HepG2 (cell line): Measurements from ENCODE around the gene ECM1. TPM values are rescaled to one million over a fixed set of nuclear protein-coding genes. Genes with fewer than 3 reads are reported as not detected.

ENCODE experiments used
- BCL6 ChIP-seq: IDR thresholded peaks from 2 replicates; pipeline ENCODE4 v1.6.1; 2016; ENCODE audit warnings: missing genetic modification reagents, missing compliant biosample characterization
- BRD4 ChIP-seq: sonication (generic); formaldehyde crosslinking; IDR thresholded peaks from 2 replicates; pipeline ENCODE4 v1.4.0; 2020; ENCODE audit warnings: missing genetic modification reagents
- CBX1 ChIP-seq: IDR thresholded peaks from one replicate; pipeline ENCODE4 v1.6.1; 2016; ENCODE audit warnings: antibody characterized with exemption, low read depth
- ETV6 ChIP-seq: sonication (generic); formaldehyde crosslinking; conservative IDR thresholded peaks from 2 replicates; pipeline ENCODE4 v1.4.0; 2020; ENCODE audit warnings: missing genetic modification reagents
- MEIS2 ChIP-seq: sonication (generic); formaldehyde crosslinking; IDR thresholded peaks from 2 replicates; pipeline ENCODE4 v1.9.0; 2021; ENCODE audit warnings: mild to moderate bottlenecking, missing genetic modification reagents
- MTA1 ChIP-seq: sonication (generic); formaldehyde crosslinking; IDR thresholded peaks from 2 replicates; pipeline ENCODE4 v1.4.0; 2020; ENCODE audit warnings: missing genetic modification reagents, mild to moderate bottlenecking, borderline replicate concordance
- RXRA ChIP-seq: sonication (generic); formaldehyde crosslinking; IDR thresholded peaks from 2 replicates; pipeline ENCODE4 v1.5.1; 2020; ENCODE audit warnings: missing genetic modification reagents
- ZFP62 ChIP-seq: sonication (generic); formaldehyde crosslinking; IDR thresholded peaks from 2 replicates; pipeline ENCODE4 v1.4.0; 2020; ENCODE audit warnings: missing genetic modification reagents
- ZNF383 ChIP-seq: sonication (generic); formaldehyde crosslinking; IDR thresholded peaks from 2 replicates; pipeline ENCODE4 v1.4.0; 2020; ENCODE audit warnings: missing genetic modification reagents, mild to moderate bottlenecking, borderline replicate concordance
- ZNF557 ChIP-seq: sonication (generic); formaldehyde crosslinking; IDR thresholded peaks from 2 replicates; pipeline ENCODE4 v1.4.0; 2020; ENCODE audit warnings: missing genetic modification reagents
- polyA plus RNA-seq, 8 experiments: library from polyadenylated mRNA; depleted of rRNA in 3 of 8; stranded (reverse) in 7 of 8; unstranded in 1 of 8; fragments of >200 nt; fragmentation: Illumina TruSeq in 4 of 8; extraction: Trizol in 4 of 8; gene quantifications; 2 replicates each; pipeline versions ENCODE4 v1.2.1 to v1.2.3, GENCODE V29; 2011 to 2016; ENCODE audit warnings: low read depth in 4 of 8, missing spikeins in 1 of 8, mixed read lengths in 1 of 8; ENCODE audit not compliant: insufficient read depth in 1 of 8
- total RNA-seq, 5 experiments: library from RNA; depleted of rRNA; stranded (reverse); fragments of >200 nt; fragmentation: Illumina TruSeq; extraction: Trizol; gene quantifications; 2 replicates each; pipeline ENCODE4 v1.2.3, GENCODE V29; 2016; ENCODE audit warnings: low read depth in 1 of 5
- TF ChIP-seq, protein P1 (sequence below): sonication (generic); formaldehyde crosslinking; IDR thresholded peaks from 2 replicates; pipeline ENCODE4 v1.4.0; 2020; ENCODE audit warnings: missing genetic modification reagents
- TF ChIP-seq, protein P2 (sequence below): sonication (generic); formaldehyde crosslinking; IDR thresholded peaks from 2 replicates; pipeline ENCODE4 v1.8.1; 2023; ENCODE audit warnings: missing genetic modification reagents, mild to moderate bottlenecking, borderline replicate concordance
- TF ChIP-seq, protein P3 (sequence below): sonication (generic); formaldehyde crosslinking; IDR thresholded peaks from 2 replicates; pipeline ENCODE4 v1.4.0; 2020; ENCODE audit warnings: low read depth, mild to moderate bottlenecking, missing genetic modification reagents
- TF ChIP-seq, protein P4 (sequence below): sonication (generic); formaldehyde crosslinking; IDR thresholded peaks from 2 replicates; pipeline ENCODE4 v1.4.0; 2020; ENCODE audit warnings: mild to moderate bottlenecking, missing genetic modification reagents

ECM1 gene
- total and polyA plus RNA-seq, 2 of the 13 experiments (the other 11 are each of a cell fraction or from before 2014, with no cell fraction given), result 0.42 to 1.0 TPM

DNA sequence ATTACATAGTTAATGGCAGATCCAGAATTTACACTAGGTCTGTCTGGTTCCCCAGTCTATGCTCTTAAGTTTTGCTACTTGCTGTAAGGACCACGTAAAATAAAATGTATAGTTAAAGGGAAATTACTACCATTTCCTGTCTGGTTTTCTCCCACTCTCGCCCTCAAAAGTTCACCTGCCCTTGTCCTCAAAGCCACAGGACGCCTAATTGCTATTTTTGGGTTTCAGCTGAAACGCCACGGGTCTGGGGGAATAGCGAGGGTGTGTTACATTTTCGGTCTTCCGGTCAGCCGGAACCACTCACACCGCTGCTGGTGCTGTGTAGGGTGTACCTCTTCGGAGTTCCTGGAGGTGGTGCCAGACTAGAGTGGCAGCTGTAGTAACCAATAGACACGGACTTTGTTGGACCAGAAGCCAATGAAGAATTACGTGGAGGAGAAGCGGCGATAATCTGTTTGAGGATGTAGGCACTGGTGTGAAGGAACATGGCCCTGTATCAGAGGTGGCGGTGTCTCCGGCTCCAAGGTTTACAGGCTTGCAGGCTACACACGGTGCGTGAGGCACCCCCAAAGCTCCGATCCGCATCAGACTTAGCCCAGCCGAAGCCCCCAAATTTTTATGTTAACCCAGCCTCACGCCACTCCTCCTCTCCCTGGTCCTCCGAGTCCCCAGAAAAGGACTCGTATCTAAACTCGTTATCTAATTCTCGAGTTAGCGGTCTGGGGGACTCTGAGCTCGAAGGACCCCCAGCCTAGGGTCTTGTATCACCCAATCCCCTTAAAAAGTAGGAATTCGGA lies 20.7 kb upstream of the ECM1 start, which contains the start of gene TARS2 (continued):
- TF ChIP-seq, protein P1, sequence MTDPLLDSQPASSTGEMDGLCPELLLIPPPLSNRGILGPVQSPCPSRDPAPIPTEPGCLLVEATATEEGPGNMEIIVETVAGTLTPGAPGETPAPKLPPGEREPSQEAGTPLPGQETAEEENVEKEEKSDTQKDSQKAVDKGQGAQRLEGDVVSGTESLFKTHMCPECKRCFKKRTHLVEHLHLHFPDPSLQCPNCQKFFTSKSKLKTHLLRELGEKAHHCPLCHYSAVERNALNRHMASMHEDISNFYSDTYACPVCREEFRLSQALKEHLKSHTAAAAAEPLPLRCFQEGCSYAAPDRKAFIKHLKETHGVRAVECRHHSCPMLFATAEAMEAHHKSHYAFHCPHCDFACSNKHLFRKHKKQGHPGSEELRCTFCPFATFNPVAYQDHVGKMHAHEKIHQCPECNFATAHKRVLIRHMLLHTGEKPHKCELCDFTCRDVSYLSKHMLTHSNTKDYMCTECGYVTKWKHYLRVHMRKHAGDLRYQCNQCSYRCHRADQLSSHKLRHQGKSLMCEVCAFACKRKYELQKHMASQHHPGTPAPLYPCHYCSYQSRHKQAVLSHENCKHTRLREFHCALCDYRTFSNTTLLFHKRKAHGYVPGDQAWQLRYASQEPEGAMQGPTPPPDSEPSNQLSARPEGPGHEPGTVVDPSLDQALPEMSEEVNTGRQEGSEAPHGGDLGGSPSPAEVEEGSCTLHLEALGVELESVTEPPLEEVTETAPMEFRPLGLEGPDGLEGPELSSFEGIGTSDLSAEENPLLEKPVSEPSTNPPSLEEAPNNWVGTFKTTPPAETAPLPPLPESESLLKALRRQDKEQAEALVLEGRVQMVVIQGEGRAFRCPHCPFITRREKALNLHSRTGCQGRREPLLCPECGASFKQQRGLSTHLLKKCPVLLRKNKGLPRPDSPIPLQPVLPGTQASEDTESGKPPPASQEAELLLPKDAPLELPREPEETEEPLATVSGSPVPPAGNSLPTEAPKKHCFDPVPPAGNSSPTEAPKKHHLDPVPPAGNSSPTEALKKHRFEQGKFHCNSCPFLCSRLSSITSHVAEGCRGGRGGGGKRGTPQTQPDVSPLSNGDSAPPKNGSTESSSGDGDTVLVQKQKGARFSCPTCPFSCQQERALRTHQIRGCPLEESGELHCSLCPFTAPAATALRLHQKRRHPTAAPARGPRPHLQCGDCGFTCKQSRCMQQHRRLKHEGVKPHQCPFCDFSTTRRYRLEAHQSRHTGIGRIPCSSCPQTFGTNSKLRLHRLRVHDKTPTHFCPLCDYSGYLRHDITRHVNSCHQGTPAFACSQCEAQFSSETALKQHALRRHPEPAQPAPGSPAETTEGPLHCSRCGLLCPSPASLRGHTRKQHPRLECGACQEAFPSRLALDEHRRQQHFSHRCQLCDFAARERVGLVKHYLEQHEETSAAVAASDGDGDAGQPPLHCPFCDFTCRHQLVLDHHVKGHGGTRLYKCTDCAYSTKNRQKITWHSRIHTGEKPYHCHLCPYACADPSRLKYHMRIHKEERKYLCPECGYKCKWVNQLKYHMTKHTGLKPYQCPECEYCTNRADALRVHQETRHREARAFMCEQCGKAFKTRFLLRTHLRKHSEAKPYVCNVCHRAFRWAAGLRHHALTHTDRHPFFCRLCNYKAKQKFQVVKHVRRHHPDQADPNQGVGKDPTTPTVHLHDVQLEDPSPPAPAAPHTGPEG (CRISPR knock-in tag), result 0 out of 2 replicates have a peak, but pooled peaks have one; percentile 39
- TF ChIP-seq CBX1 (peak; percentile 48), BRD4 (CRISPR knock-in tag) (peak; percentile 96), RXRA (peak; percentile 62), ETV6 (CRISPR knock-in tag) (0 out of 2 replicates have a peak, but pooled peaks have one; percentile 39), ZNF383 (no peak), MTA1 (CRISPR knock-in tag) (0 out of 2 replicates have a peak, but pooled peaks have one; percentile 31), ZFP62 (CRISPR knock-in tag) (no peak), MEIS2 (CRISPR knock-in tag) (peak; percentile 38; the same call in 1 of the 2 replicates), ZNF557 (CRISPR knock-in tag) (0 out of 2 replicates have a peak, but pooled peaks have one; percentile 72), BCL6 (CRISPR knock-in tag) (peak; percentile 65; the same call in 1 of the 2 replicates)
- TF ChIP-seq, protein P2, sequence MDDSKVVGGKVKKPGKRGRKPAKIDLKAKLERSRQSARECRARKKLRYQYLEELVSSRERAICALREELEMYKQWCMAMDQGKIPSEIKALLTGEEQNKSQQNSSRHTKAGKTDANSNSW (CRISPR knock-in tag), result no peak
- TF ChIP-seq, protein P3, sequence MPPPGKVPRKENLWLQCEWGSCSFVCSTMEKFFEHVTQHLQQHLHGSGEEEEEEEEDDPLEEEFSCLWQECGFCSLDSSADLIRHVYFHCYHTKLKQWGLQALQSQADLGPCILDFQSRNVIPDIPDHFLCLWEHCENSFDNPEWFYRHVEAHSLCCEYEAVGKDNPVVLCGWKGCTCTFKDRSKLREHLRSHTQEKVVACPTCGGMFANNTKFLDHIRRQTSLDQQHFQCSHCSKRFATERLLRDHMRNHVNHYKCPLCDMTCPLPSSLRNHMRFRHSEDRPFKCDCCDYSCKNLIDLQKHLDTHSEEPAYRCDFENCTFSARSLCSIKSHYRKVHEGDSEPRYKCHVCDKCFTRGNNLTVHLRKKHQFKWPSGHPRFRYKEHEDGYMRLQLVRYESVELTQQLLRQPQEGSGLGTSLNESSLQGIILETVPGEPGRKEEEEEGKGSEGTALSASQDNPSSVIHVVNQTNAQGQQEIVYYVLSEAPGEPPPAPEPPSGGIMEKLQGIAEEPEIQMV (CRISPR knock-in tag), result no peak
- TF ChIP-seq, protein P4, sequence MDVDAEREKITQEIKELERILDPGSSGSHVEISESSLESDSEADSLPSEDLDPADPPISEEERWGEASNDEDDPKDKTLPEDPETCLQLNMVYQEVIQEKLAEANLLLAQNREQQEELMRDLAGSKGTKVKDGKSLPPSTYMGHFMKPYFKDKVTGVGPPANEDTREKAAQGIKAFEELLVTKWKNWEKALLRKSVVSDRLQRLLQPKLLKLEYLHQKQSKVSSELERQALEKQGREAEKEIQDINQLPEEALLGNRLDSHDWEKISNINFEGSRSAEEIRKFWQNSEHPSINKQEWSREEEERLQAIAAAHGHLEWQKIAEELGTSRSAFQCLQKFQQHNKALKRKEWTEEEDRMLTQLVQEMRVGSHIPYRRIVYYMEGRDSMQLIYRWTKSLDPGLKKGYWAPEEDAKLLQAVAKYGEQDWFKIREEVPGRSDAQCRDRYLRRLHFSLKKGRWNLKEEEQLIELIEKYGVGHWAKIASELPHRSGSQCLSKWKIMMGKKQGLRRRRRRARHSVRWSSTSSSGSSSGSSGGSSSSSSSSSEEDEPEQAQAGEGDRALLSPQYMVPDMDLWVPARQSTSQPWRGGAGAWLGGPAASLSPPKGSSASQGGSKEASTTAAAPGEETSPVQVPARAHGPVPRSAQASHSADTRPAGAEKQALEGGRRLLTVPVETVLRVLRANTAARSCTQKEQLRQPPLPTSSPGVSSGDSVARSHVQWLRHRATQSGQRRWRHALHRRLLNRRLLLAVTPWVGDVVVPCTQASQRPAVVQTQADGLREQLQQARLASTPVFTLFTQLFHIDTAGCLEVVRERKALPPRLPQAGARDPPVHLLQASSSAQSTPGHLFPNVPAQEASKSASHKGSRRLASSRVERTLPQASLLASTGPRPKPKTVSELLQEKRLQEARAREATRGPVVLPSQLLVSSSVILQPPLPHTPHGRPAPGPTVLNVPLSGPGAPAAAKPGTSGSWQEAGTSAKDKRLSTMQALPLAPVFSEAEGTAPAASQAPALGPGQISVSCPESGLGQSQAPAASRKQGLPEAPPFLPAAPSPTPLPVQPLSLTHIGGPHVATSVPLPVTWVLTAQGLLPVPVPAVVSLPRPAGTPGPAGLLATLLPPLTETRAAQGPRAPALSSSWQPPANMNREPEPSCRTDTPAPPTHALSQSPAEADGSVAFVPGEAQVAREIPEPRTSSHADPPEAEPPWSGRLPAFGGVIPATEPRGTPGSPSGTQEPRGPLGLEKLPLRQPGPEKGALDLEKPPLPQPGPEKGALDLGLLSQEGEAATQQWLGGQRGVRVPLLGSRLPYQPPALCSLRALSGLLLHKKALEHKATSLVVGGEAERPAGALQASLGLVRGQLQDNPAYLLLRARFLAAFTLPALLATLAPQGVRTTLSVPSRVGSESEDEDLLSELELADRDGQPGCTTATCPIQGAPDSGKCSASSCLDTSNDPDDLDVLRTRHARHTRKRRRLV (CRISPR knock-in tag), result peak; percentile 54; the same call in 1 of the 2 replicates
